K562 (cell line): ENCODE results near the gene CST6. TPM values are rescaled to one million over a fixed set of nuclear protein-coding genes. Genes with fewer than 3 reads are reported as not detected.

Experiments
- CREB1 ChIP-seq, 2 experiments: sonication (generic) in 1 of 2; formaldehyde crosslinking in 1 of 2; IDR thresholded peaks; 2 replicates each; pipeline versions ENCODE4 v1.6.1 to v1.8.0; 2012 to 2022; ENCODE audit warnings: inconsistent platforms in 1 of 2, mild to moderate bottlenecking in 1 of 2, missing genetic modification reagents in 1 of 2, moderate library complexity in 1 of 2
- E2F3 ChIP-seq: fragments of 250-450 bp; sonication (Bioruptor Pico); IDR thresholded peaks from 2 replicates; pipeline ENCODE4 v1.4.0; 2020; ENCODE audit warnings: mild to moderate bottlenecking
- ETV1 ChIP-seq: fragments of 450-650 bp; conservative IDR thresholded peaks from 2 replicates; pipeline ENCODE4 v1.6.1; 2016; ENCODE audit warnings: missing genetic modification characterization, control low read depth, low read depth, missing compliant biosample characterization
- GTF2F1 ChIP-seq: IDR thresholded peaks from 2 replicates; pipeline ENCODE4 v1.6.1; 2011; ENCODE audit warnings: low read depth, low read length, improper control_type of control experiment
- HNRNPLL ChIP-seq: fragments of 200-400 bp; formaldehyde crosslinking; IDR thresholded peaks from 2 replicates; pipeline ENCODE4 v1.6.1; 2017; ENCODE audit warnings: low read length, low read depth, mild to moderate bottlenecking; ENCODE audit not compliant: poor library complexity, severe bottlenecking
- MYBL2 ChIP-seq, 2 experiments: fragments of 450-650 bp in 1 of 2; sonication (generic) in 1 of 2; formaldehyde crosslinking in 1 of 2; IDR thresholded peaks; 2 replicates each; pipeline versions ENCODE4 v1.6.1 to v1.8.1; 2017 to 2022; ENCODE audit warnings: borderline replicate concordance in 1 of 2, inconsistent platforms in 1 of 2, low read depth in 1 of 2, mild to moderate bottlenecking in 1 of 2, missing genetic modification reagents in 1 of 2, moderate library complexity in 1 of 2
- SUPT5H ChIP-seq: fragments of 450-650 bp; IDR thresholded peaks from 2 replicates; pipeline ENCODE4 v1.6.1; 2016
- ZNF263 ChIP-seq: sonication (generic); formaldehyde crosslinking; IDR thresholded peaks from 2 replicates; pipeline ENCODE4 v1.8.0; 2022; ENCODE audit warnings: mild to moderate bottlenecking, missing genetic modification reagents, borderline replicate concordance
- ZNF274 ChIP-seq: IDR thresholded peaks from 2 replicates; pipeline ENCODE4 v1.6.1; 2011; ENCODE audit warnings: low read depth, mild to moderate bottlenecking, low read length, moderate library complexity, borderline replicate concordance
- ZNF41 ChIP-seq: fragments of 250-450 bp; sonication (Bioruptor Pico); conservative IDR thresholded peaks from 2 replicates; pipeline ENCODE4 v1.4.0; 2020; ENCODE audit warnings: mild to moderate bottlenecking
- polyA plus RNA-seq, 8 experiments: library from polyadenylated mRNA; depleted of rRNA in 4 of 8; stranded (reverse) in 5 of 8; unstranded in 3 of 8; fragments of >200 nt; fragmentation: Nextera tagmentation in 2 of 8; fragmentation: Illumina TruSeq in 1 of 8; extraction: Ambion mirVana in 2 of 8; extraction: Trizol in 1 of 8; gene quantifications; 2 replicates each; pipeline versions ENCODE4 v1.2.1 to v1.2.3, GENCODE V29; 2011 to 2014; ENCODE audit warnings: inconsistent platforms in 1 of 8, missing spikeins in 1 of 8
- total RNA-seq, 7 experiments: library from RNA; depleted of rRNA in 6 of 7; stranded (reverse); fragments of >200 nt in 6 of 7; fragmentation: Illumina TruSeq in 2 of 7; extraction: Trizol in 2 of 7; gene quantifications; 2 replicates each; pipeline versions ENCODE4 v1.2.1 to v1.2.3, GENCODE V29; 2011 to 2021; ENCODE audit warnings: low replicate concordance in 1 of 7
- TF ChIP-seq, protein P1 (sequence below): sonication (generic); formaldehyde crosslinking; IDR thresholded peaks from 2 replicates; pipeline ENCODE4 v1.8.0; 2022; ENCODE audit warnings: mild to moderate bottlenecking, missing genetic modification reagents
- TF ChIP-seq, protein P2 (sequence below): fragments of 250-450 bp; sonication (Bioruptor Pico); IDR thresholded peaks from 2 replicates; pipeline ENCODE4 v1.5.0; 2021
- TF ChIP-seq, protein P3 (sequence below): sonication (generic); formaldehyde crosslinking; IDR thresholded peaks from 2 replicates; pipeline ENCODE4 v1.8.0; 2022; ENCODE audit warnings: missing genetic modification reagents, mild to moderate bottlenecking, moderate library complexity, borderline replicate concordance

Gene CST6
- total and polyA plus RNA-seq, 9 of the 15 experiments (the other 6 are each of a cell fraction or from before 2014, with no cell fraction given), result not detected

DNA sequence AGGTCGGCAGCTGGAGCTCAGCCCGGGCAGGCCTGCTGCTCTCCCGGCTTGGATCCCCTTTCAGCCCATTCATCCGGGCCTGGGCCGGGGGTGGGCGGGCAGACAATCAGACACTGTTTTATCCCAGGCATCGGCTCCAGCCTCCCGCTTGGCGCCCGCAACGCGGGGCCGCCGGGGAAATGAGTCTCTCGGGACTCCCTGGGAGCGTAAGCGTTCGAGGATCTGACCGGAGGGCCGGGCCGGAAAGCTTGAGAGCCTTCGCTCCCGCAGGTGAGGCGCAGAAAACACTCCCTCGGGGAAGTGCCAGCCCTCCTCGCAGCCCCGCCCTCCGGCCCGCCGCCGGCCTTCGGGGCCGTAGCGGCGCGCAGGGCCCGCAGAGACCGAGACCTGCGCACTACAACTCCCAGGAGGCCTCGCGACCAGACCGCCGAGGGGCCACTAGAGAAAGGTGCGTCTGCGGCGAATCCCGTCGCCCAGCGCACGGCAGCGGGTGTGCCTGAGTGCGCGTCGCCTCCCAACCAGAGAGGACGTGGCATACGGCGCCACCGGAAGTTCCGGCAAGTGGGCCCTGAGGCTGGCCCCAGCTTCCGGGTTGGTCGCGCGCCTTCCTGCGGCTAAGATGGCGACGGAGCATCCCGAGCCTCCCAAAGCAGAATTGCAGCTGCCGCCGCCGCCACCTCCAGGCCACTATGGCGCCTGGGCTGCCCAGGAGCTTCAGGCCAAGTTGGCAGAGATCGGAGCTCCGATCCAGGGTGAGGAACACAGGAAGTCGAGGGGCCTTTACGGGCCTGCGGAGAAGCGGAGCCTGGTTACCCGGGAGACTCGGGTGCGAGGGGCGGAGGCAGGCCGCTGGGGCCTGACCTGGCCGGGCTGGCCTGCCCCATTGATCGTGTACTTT is 40.2 kb downstream of the CST6 start, which contains the start of gene SF3B2 (continued):
- TF ChIP-seq CREB1 (IDR thresholded peaks at IDR 0.05), result peak; percentile 94
- TF ChIP-seq CREB1 (CRISPR knock-in tag; IDR thresholded peaks at IDR 0.05), result peak; percentile 96
- TF ChIP-seq SUPT5H, result peak; percentile 92
- TF ChIP-seq ZNF274, result no peak
- TF ChIP-seq, protein P1, sequence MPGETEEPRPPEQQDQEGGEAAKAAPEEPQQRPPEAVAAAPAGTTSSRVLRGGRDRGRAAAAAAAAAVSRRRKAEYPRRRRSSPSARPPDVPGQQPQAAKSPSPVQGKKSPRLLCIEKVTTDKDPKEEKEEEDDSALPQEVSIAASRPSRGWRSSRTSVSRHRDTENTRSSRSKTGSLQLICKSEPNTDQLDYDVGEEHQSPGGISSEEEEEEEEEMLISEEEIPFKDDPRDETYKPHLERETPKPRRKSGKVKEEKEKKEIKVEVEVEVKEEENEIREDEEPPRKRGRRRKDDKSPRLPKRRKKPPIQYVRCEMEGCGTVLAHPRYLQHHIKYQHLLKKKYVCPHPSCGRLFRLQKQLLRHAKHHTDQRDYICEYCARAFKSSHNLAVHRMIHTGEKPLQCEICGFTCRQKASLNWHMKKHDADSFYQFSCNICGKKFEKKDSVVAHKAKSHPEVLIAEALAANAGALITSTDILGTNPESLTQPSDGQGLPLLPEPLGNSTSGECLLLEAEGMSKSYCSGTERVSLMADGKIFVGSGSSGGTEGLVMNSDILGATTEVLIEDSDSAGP (CRISPR knock-in tag), result no peak
- TF ChIP-seq, protein P2, sequence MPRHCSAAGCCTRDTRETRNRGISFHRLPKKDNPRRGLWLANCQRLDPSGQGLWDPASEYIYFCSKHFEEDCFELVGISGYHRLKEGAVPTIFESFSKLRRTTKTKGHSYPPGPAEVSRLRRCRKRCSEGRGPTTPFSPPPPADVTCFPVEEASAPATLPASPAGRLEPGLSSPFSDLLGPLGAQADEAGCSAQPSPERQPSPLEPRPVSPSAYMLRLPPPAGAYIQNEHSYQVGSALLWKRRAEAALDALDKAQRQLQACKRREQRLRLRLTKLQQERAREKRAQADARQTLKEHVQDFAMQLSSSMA (CRISPR knock-in tag), result peak; percentile 64; the same call in 1 of the 2 replicates
- no peak for TF ChIP-seq MYBL2 (IDR thresholded peaks at IDR 0.05; ENCODE audit: low read depth)
- no peak for TF ChIP-seq MYBL2 (CRISPR knock-in tag; IDR thresholded peaks at IDR 0.05; ENCODE audit: borderline replicate concordance)
- TF ChIP-seq ZNF41 (CRISPR knock-in tag), result no peak
- TF ChIP-seq ETV1 (tag), result peak; percentile 83
- TF ChIP-seq E2F3 (CRISPR knock-in tag), result peak; percentile 78
- no peak for TF ChIP-seq GTF2F1
- 0 out of 2 replicates have a peak, but pooled peaks have one; percentile 37 for TF ChIP-seq ZNF263 (CRISPR knock-in tag)
- TF ChIP-seq HNRNPLL, result peak; percentile 87
- TF ChIP-seq, protein P3, sequence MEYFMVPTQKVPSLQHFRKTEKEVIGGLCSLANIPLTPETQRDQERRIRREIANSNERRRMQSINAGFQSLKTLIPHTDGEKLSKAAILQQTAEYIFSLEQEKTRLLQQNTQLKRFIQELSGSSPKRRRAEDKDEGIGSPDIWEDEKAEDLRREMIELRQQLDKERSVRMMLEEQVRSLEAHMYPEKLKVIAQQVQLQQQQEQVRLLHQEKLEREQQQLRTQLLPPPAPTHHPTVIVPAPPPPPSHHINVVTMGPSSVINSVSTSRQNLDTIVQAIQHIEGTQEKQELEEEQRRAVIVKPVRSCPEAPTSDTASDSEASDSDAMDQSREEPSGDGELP (CRISPR knock-in tag), result peak; percentile 90
